H9 (cell line): ENCODE data around the gene RPL22. TPM values are rescaled to one million over a fixed set of nuclear protein-coding genes. Genes with fewer than 3 reads are reported as not detected.

Experiments
- DNase-seq: peaks from one replicate; pipeline ENCODE4 v3.0.0-alpha.2; 2017
- H2AFZ ChIP-seq: one replicate; pipeline ENCODE4 v1.6.1; 2013; ENCODE audit warnings: mild to moderate bottlenecking, low read length, control low read depth, moderate library complexity
- H2AK5ac ChIP-seq: 2 replicates; pipeline ENCODE4 v1.6.1; 2013; ENCODE audit warnings: low read length, control low read depth, mixed read lengths; ENCODE audit not compliant: insufficient read length
- H2BK120ac ChIP-seq: one replicate; pipeline ENCODE4 v1.6.1; 2013; ENCODE audit warnings: low read depth, mild to moderate bottlenecking, low read length, control low read depth, inconsistent platforms; ENCODE audit not compliant: poor library complexity, severe bottlenecking
- H2BK12ac ChIP-seq: 2 replicates; pipeline ENCODE4 v1.6.1; 2013; ENCODE audit warnings: low read length, control low read depth, mixed read lengths, low read depth; ENCODE audit not compliant: insufficient read length
- H2BK15ac ChIP-seq: 2 replicates; pipeline ENCODE4 v1.6.1; 2013; ENCODE audit warnings: low read depth, low read length, control low read depth
- H2BK20ac ChIP-seq: one replicate; pipeline ENCODE4 v1.6.1; 2013; ENCODE audit warnings: low read depth, mild to moderate bottlenecking, low read length, control low read depth, inconsistent platforms; ENCODE audit not compliant: poor library complexity, severe bottlenecking
- H2BK5ac ChIP-seq: 2 replicates; pipeline ENCODE4 v1.6.1; 2013; ENCODE audit warnings: low read length, control low read depth, mixed read lengths; ENCODE audit not compliant: insufficient read length
- H3K14ac ChIP-seq: 2 replicates; pipeline ENCODE4 v1.6.1; 2013; ENCODE audit warnings: low read length, control low read depth; ENCODE audit not compliant: insufficient read depth
- H3K18ac ChIP-seq: 2 replicates; pipeline ENCODE4 v1.6.1; 2013; ENCODE audit warnings: low read depth, mild to moderate bottlenecking, mixed read lengths, low read length, control low read depth; ENCODE audit not compliant: insufficient read length
- H3K23ac ChIP-seq: 2 replicates; pipeline ENCODE4 v1.6.1; 2013; ENCODE audit warnings: low read length, control low read depth, mixed read lengths, low read depth; ENCODE audit not compliant: insufficient read length
- H3K23me2 ChIP-seq: 2 replicates; pipeline ENCODE4 v1.6.1; 2013; ENCODE audit warnings: low read depth, mild to moderate bottlenecking, mixed read lengths, low read length, control low read depth; ENCODE audit not compliant: insufficient read length, poor library complexity, severe bottlenecking
- H3K27ac ChIP-seq: 2 replicates; pipeline ENCODE4 v1.5.1; 2013; ENCODE audit warnings: low read length, control low read depth, mixed read lengths, low read depth; ENCODE audit not compliant: insufficient read length
- H3K27me3 ChIP-seq: 2 replicates; pipeline ENCODE4 v1.6.1; 2013; ENCODE audit warnings: low read length, control low read depth, inconsistent platforms; ENCODE audit not compliant: insufficient read depth
- H3K4ac ChIP-seq: 2 replicates; pipeline ENCODE4 v1.6.1; 2013; ENCODE audit warnings: low read depth, mild to moderate bottlenecking, control low read depth, inconsistent platforms, low read length, moderate library complexity
- H3K4me1 ChIP-seq: 2 replicates; pipeline ENCODE4 v1.6.1; 2013; ENCODE audit warnings: low read length, control low read depth, inconsistent platforms; ENCODE audit not compliant: insufficient read depth
- H3K4me2 ChIP-seq: 2 replicates; pipeline ENCODE4 v1.6.1; 2013; ENCODE audit warnings: low read length, control low read depth, mixed read lengths; ENCODE audit not compliant: insufficient read length, insufficient read depth
- H3K56ac ChIP-seq: 2 replicates; pipeline ENCODE4 v1.6.1; 2013; ENCODE audit warnings: low read depth, mild to moderate bottlenecking, mixed read lengths, low read length, control low read depth; ENCODE audit not compliant: insufficient read length
- H3K79me1 ChIP-seq: 2 replicates; pipeline ENCODE4 v1.6.1; 2013; ENCODE audit warnings: low read depth, mild to moderate bottlenecking, moderate library complexity, low read length, control low read depth, inconsistent platforms; ENCODE audit not compliant: insufficient read depth, poor library complexity, severe bottlenecking
- H3K79me2 ChIP-seq: 2 replicates; pipeline ENCODE4 v1.6.1; 2013; ENCODE audit warnings: low read length, control low read depth, inconsistent platforms; ENCODE audit not compliant: insufficient read depth
- H3K9ac ChIP-seq: 2 replicates; pipeline ENCODE4 v1.6.1; 2013; ENCODE audit warnings: low read length, control low read depth, mixed read lengths; ENCODE audit not compliant: insufficient read length; ENCODE audit errors: extremely low read depth
- H3K9me3 ChIP-seq: one replicate; pipeline ENCODE4 v1.6.1; 2013; ENCODE audit warnings: low read depth, low read length, inconsistent platforms; ENCODE audit not compliant: control insufficient read depth
- H3T11ph ChIP-seq: one replicate; pipeline ENCODE4 v1.6.1; 2013; ENCODE audit warnings: mild to moderate bottlenecking, low read length, control low read depth, inconsistent platforms
- H4K20me1 ChIP-seq: one replicate; pipeline ENCODE4 v1.6.1; 2013; ENCODE audit not compliant: control insufficient read depth, insufficient read length, insufficient read depth
- H4K5ac ChIP-seq: 2 replicates; pipeline ENCODE4 v1.6.1; 2013; ENCODE audit warnings: low read depth, mild to moderate bottlenecking, mixed read lengths, low read length, control low read depth; ENCODE audit not compliant: insufficient read length
- H4K8ac ChIP-seq: replicated peaks from 2 replicates; pipeline ENCODE4 v1.6.1; 2013; ENCODE audit warnings: low read length, control low read depth, mixed read lengths, low read depth; ENCODE audit not compliant: insufficient read length
- H4K91ac ChIP-seq: 2 replicates; pipeline ENCODE4 v1.6.1; 2013; ENCODE audit warnings: low read depth, mild to moderate bottlenecking, moderate library complexity, mixed read lengths, low read length, control low read depth; ENCODE audit not compliant: insufficient read length
- H3K27ac Mint-ChIP-seq, 3 experiments: 2 replicates in 2 of 3; 3 replicates in 1 of 3; pipeline ENCODE4 v1.8.0; 2020 to 2021; ENCODE audit warnings: mixed read lengths in 3 of 3, mild to moderate bottlenecking in 1 of 3, moderate library complexity in 1 of 3
- H3K27me3 Mint-ChIP-seq: 2 replicates; pipeline ENCODE4 v1.8.0; 2021; ENCODE audit warnings: low read depth, mild to moderate bottlenecking, moderate library complexity, mixed read lengths
- H3K36me3 Mint-ChIP-seq, 3 experiments: 2 replicates in 2 of 3; 3 replicates in 1 of 3; pipeline ENCODE4 v1.8.0; 2020 to 2021; ENCODE audit warnings: low read depth in 3 of 3, mixed read lengths in 3 of 3; ENCODE audit not compliant: insufficient read depth in 1 of 3
- H3K4me1 Mint-ChIP-seq, 2 experiments: 2 replicates each; pipeline ENCODE4 v1.8.0; 2020; ENCODE audit warnings: mixed read lengths in 2 of 2
- H3K4me3 Mint-ChIP-seq, 2 experiments: 2 replicates in 1 of 2; 3 replicates in 1 of 2; pipeline ENCODE4 v1.8.0; 2020 to 2021; ENCODE audit warnings: mild to moderate bottlenecking in 2 of 2, mixed read lengths in 2 of 2, moderate library complexity in 1 of 2
- H3K9me3 Mint-ChIP-seq, 2 experiments: 2 replicates in 1 of 2; 3 replicates in 1 of 2; pipeline ENCODE4 v1.8.0; 2020; ENCODE audit warnings: mild to moderate bottlenecking in 2 of 2, mixed read lengths in 2 of 2, moderate library complexity in 1 of 2
- CTCF ChIP-seq: fragments of 200-600 bp; sonication (generic); conservative IDR thresholded peaks from 3 replicates; pipeline ENCODE4 v1.8.0; 2021; ENCODE audit warnings: antibody characterized with exemption, mild to moderate bottlenecking
- WGBS: extraction: QIAGEN DNeasy Blood & Tissue Kit; methylation state at CpG from one replicate; pipeline ENCODE4 v1.1.7; 2013; ENCODE audit warnings: missing lambda C conversion rate, low lambda C conversion rate, mixed read lengths; ENCODE audit not compliant: insufficient read length; ENCODE audit errors: extremely low coverage; 5-methylcytosine and 5-hydroxymethylcytosine counted together
- long read RNA-seq: library from polyadenylated mRNA; unstranded; transcript quantifications from one replicate; pipeline ENCODE4 v2.0.0, GENCODE V29; 2020
- total RNA-seq: library from RNA; stranded (reverse); gene quantifications from 2 replicates; pipeline ENCODE4 v1.2.1, GENCODE V29; 2021

RPL22 gene
- 547 and 582 TPM in 2 replicates for total RNA-seq
- long read RNA-seq, transcript RPL22-201 (4 exons, 2,078 nt) = major isoform, 655 of 740 reads
- long read RNA-seq, transcript RPL22-207 (4 exons, 786 nt) = minor isoform, 8 of 740 reads
- long read RNA-seq, transcript RPL22-206 (3 exons, 2,279 nt) = minor isoform, 35 of 740 reads
- long read RNA-seq, partial matches to known transcripts = 5 of 740 reads
- long read RNA-seq, other reads (novel, unspliced or antisense) = 34 of 740 reads

- no peaks in the 10 kb centered on the region for H3K9me3 Mint-ChIP-seq
- WGBS = no CpG with 5 or more reads among the region's 53 CpGs
- H3K36me3 Mint-ChIP-seq = peaks cover 30 to 40% (median 33%) of the 10 kb centered on the region in 3 experiments
These were observed at the start of gene RPL22 for GRCh38 chr1:6199298-6200187. Gene RPL22 (minus strand): TSS chr1:6199595. CDS start chr1:6199573, 22 bp downstream.

More at GRCh38 chr1:6199298-6200187, at the start of gene RPL22:
- H2BK5ac ChIP-seq = peak within 1 kb of the TSS; percentile 82
- peak within 1 kb of the TSS; percentile 73 for H2BK15ac ChIP-seq
- no peak for TF ChIP-seq CTCF
- H4K91ac ChIP-seq = peak within 1 kb of the TSS; percentile 53
- no peaks in the 10 kb centered on the region for H3K9me3 ChIP-seq
- H3K4me3 Mint-ChIP-seq = peak within 1 kb of the TSS; percentile 90 to 94
- H2BK120ac ChIP-seq = no peak within 1 kb of the TSS
- no peak within 1 kb of the TSS for H2AFZ ChIP-seq
- H3K27ac ChIP-seq = peak within 1 kb of the TSS; percentile 69
- no peak within 1 kb of the TSS for H4K8ac ChIP-seq
- no peaks in the 10 kb centered on the region for H4K20me1 ChIP-seq
- H3K27me3 Mint-ChIP-seq = peaks cover 3% of the 10 kb centered on the region; the same call in 1 of the 2 replicates
- peak within 1 kb of the TSS; percentile 91 for H3K4me2 ChIP-seq
- H3K4me1 Mint-ChIP-seq = peaks cover 32 to 40% of the 10 kb centered on the region in 2 experiments
- H3K56ac ChIP-seq = no peak within 1 kb of the TSS
- H3K27me3 ChIP-seq = no peaks in the 10 kb centered on the region
- H3K79me1 ChIP-seq = no peaks in the 10 kb centered on the region
- peak within 1 kb of the TSS; percentile 92 to 99 (median 98) for H3K27ac Mint-ChIP-seq
- no peak within 1 kb of the TSS for H2AK5ac ChIP-seq
- H3K23me2 ChIP-seq = peaks cover 15% of the 10 kb centered on the region
- no peak within 1 kb of the TSS for H2BK20ac ChIP-seq
- H3K4ac ChIP-seq = peak within 1 kb of the TSS; percentile 18; the same call in 1 of the 2 replicates
- peak within 1 kb of the TSS; percentile 90 for H3K14ac ChIP-seq
- H3K79me2 ChIP-seq = peaks cover 25% of the 10 kb centered on the region; the same call in 1 of the 2 replicates
- peak within 1 kb of the TSS; percentile 89 for H4K5ac ChIP-seq
- H3K23ac ChIP-seq = no peak within 1 kb of the TSS
- H2BK12ac ChIP-seq = peak within 1 kb of the TSS; percentile 92
- peak; percentile 98 for DNase-seq
- peak within 1 kb of the TSS; percentile 90 for H3K18ac ChIP-seq
- H3K4me1 ChIP-seq = peaks cover 4% of the 10 kb centered on the region; the same call in 1 of the 2 replicates
- H3T11ph ChIP-seq = no peak within 1 kb of the TSS
- H3K9ac ChIP-seq = peak within 1 kb of the TSS; percentile 98
